ENCODE results near the gene TOP2B.

DNA sequence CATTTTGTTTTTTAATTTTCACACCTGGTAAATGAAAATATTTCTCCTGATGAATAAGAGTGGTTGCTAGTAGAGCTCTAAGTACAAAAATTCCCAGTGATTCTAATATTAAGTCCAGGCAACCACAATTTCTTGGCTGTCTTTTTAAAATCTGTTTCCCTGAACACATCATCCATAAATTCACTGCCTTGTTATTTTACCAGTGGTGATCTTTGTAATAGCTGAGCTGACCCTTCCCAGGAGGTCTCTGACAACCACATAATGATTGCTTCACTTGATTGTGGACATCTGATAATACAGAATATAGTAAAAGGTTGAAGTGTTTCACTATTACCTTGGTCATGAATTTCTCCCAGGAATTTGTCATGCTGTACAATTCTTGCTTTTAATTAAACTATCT, 13.9 kb upstream of the TOP2B start:
- TF ChIP-seq, protein P1, sequence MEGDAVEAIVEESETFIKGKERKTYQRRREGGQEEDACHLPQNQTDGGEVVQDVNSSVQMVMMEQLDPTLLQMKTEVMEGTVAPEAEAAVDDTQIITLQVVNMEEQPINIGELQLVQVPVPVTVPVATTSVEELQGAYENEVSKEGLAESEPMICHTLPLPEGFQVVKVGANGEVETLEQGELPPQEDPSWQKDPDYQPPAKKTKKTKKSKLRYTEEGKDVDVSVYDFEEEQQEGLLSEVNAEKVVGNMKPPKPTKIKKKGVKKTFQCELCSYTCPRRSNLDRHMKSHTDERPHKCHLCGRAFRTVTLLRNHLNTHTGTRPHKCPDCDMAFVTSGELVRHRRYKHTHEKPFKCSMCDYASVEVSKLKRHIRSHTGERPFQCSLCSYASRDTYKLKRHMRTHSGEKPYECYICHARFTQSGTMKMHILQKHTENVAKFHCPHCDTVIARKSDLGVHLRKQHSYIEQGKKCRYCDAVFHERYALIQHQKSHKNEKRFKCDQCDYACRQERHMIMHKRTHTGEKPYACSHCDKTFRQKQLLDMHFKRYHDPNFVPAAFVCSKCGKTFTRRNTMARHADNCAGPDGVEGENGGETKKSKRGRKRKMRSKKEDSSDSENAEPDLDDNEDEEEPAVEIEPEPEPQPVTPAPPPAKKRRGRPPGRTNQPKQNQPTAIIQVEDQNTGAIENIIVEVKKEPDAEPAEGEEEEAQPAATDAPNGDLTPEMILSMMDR (conservative IDR thresholded peaks at IDR 0.05): no peak
- TF ChIP-seq EZH2 (IDR thresholded peaks at IDR 0.05; ENCODE audit: low read depth): no peak
